GM18508 (cell line): ENCODE measurements around the gene VOPP1.
"Not testable (repeated sequence)": the region's sequence is repeated elsewhere in the genome, so short reads cannot be mapped to it uniquely, and the experiment has no call there.

ENCODE experiments used
- ATAC-seq: cut with Tn5 transposase; IDR thresholded peaks from one replicate; pipeline ENCODE4 v1.9.1; 2021; ENCODE audit warnings: moderate number of reproducible peaks; ENCODE audit not compliant: insufficient read depth, unreplicated experiment

The VOPP1 gene, protein sequence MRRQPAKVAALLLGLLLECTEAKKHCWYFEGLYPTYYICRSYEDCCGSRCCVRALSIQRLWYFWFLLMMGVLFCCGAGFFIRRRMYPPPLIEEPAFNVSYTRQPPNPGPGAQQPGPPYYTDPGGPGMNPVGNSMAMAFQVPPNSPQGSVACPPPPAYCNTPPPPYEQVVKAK

DNA sequence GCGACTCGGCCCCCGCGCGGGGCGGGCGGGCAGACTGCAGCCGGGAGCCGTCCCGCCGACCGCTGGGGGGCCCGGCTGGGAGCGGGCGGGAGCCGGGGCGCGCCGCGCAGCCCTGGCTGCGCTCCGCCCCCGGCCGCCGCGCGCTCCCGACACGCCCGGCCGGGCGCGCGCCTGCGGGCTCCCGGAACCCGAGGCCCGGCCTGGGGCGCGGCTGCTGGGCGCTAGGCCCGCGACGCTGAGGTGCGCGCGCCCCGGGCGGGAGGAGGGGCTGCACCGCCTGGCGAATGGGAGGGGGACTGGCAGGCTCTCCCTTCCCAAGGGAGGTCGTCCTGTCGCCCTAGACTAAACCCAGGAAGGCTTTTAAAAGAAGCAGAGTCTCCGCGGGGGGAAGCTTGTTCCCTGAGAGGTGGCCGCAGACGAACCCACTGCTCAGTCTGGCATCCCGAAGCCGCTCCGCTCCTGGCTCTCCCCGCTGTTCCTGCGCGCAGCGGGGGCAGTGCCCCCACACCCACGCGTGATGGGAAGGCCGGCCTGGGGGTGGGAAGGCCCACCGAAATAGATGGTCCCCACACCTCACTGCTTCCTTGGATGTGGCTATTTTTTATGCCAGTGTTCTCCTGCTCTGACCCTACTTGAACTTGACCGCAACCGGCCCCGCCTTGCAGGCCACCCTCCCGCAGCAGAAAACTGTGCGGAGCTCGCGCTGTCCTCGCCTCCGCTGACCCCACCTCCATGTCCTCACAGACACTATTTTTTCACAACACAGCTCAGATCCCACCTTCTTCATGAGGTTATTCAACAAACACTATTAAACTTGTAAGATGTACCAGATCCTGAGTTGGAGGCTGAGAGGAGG is at the start of gene VOPP1:
TSS of gene VOPP1 (minus strand) at position 125 of the 856 bp plus-strand sequence. CDS start 178 bp downstream, outside the sequence.
- ATAC-seq: no peak

DNA sequence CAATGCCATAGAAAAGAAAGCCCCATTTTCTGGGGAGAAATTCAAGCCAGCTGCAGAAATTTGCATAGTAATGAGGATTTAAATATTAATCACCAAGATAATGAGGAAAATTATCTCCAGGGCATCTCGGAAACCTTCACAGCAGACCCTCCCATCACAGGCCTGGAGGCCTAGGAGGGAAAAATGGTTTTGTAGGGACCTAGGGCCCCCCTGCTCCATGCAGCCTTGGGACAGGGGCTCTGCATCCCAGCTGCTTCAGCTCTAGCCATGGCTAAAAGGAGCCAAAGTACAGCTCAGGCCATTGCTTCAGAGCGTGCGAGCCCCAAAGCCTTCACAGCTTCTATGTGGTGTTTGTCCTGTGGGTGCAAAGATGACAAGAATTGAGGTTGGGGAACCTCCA is 46.6 kb upstream of the VOPP1 start:
- no peak for ATAC-seq

DNA sequence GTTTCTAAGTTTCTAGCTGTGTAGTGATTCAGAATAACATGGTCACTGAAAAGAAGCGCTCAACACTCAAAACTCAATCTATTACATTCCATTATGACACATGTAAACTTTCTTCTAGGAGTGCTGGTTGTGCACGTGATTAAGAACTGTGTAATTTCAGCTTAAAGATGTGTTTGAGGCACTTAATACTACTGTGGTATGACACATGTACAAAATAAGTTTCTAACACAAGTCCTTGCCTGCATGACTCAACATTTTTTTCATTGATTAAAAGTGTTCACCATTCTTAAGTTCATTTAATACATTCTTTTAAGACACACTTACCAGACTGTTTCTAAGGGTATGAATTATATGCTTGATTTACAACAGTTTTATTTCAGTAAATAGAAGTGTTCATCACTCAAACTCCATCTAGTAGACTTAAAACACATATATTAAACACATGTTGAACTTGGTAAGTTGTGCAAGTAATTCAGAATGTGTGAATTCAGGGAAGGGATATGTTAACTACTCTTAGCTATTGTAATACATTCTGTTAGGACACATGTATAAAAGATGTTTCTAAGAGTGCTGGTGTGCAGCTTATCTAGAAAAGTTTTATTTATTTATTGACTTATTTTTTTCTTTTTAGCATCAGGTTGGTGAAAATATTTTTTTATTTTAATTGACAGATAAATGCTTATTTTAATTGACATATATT is 42.2 kb upstream of the VOPP1 start:
- not testable (repeated sequence) for ATAC-seq

DNA sequence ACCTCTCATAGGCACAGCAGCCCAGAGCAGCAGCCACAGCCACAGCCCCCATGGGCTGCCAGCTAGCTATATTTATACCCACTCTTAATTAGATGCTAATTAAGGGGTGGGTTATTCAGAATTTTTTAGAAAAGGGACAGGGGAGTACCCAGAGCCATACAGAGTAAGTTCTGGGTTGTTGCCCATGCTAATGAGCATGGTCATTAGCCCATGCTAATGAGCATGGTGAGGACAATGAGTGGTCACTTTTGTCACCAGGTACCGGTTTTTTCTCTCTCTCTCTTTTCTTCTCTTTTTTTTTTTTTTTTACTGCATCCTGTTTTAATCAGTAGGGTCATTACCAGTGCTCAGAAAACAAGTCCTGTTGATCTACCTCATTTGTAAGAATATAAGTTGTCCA is 37.4 kb upstream of the VOPP1 start:
- not testable (repeated sequence) for ATAC-seq

DNA sequence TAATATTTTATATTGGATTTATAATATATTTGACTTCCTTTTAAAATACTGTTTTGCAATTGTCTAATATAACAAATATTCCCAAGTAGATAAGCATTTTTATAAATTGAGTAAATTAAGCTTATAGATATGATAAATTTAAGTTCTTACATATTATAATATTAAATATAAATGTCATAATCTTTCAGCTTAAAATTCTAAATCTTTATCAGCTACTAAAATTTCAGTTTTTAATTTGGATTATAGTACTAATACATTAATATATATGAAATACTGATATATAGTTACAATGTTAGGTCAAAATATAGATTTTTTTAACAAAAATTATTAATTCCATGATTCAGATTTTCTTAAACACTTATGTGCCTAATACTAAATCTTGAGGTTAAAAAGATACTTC is 33.4 kb upstream of the VOPP1 start:
- not testable (repeated sequence) for ATAC-seq

DNA sequence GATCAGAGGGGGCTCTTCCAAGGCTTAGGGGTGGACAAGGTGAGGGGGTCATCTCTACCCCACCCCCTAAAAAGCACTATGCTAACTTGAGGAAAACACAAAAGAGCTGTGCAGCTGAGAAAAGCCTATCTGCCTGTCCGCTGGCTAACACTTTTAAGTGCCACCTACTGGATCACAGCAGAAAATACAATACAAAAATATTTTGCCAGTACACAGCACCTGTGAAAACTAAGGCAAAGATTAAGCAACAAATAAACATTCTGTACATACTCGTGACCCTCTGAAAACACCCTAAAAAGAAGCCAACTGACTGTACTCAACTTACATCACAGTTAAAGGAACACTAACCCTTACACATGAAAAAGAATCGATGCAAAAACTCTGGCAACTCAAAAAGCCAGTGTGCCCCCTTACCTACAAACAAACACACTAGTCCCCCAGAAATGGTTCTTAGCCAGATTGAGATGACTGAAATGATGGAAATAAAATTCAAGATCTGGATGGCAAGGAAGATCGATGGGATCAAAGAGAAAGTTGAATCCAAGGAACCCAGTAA is 25.7 kb upstream of the VOPP1 start:
- ATAC-seq: not testable (repeated sequence)

DNA sequence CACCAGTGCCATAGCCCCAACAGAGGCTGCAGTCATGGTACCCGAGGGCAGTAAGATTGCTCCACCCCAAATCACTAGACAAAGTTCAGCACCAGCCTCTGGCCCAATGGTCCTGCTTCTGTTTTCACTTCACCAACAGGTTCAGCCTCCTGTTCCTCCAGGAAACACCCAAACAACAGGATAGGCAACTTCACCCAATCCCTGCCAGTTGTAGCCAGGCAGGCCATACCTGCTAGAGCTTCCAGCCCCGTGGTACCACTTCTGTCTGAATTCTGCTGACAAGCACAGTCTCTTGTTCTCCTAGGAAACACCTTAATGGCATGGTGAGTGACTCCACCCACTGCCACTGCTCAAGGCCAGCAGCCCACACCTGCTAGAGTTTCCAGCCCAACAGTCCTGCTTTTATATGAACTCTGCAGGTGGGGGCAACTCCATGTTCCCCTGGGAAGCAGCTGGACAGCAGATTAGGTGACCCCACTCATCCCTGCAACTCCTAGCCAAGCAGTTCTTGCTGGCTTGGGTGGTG is 25.0 kb upstream of the VOPP1 start:
- not testable (repeated sequence) for ATAC-seq

DNA sequence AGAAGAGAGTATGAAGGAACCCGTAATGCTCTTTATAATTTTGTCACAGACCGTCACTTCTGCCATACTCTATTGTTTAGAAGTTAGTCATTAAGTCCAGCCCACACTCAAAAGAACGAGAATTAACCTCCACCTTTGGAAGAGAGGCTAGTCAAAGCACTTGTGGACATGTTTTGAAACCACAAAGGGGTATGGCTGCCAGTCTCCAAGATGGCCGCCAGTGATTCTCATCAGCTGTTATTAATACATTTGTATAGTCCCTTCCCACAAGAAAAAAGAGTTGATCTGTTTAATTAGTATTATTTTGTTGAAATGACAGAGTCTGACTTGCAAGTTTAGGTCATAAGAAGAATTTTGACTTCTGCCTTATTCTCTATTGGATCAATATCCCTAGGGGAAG is 23.2 kb upstream of the VOPP1 start:
- no peak for ATAC-seq

DNA sequence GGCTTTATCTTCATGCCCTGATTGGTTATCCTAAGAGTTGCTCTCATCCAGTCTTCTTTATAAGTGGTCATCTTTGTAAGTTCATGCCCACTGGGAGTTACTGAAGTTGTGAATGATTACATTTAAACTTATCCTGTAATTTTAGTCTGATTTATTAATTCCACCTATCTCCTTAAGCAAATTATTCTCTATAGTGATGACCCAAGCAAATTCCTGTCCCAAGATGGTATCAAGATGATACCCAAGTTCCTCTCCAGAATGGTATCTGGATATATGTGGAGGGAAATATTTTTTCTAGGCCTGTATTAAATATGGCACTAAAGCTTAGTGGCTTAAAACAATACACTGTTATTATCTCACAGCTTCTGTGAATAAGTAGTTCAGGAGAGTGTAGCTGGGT is 22.6 kb upstream of the VOPP1 start:
- ATAC-seq: no peak

DNA sequence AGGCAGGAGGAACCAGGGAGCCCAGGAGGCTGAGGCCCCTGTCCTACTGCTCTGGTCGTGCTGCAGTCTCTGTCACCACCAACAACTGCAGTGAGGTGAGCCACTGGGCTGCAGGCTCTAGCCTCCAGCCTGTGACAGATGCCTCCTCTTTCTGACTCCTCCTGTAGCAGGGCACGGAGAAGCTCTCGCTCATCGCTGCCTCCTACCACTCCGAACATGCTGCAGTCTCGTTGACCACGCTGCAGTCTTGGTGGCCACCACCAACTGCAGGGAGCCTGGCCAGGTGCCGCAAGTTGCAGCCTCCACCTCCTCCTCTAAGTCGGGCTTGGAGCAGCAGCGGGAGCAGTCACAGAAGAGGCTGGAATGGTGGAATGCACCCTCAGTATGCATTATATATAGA is 22.1 kb upstream of the VOPP1 start:
- ATAC-seq: no peak

DNA sequence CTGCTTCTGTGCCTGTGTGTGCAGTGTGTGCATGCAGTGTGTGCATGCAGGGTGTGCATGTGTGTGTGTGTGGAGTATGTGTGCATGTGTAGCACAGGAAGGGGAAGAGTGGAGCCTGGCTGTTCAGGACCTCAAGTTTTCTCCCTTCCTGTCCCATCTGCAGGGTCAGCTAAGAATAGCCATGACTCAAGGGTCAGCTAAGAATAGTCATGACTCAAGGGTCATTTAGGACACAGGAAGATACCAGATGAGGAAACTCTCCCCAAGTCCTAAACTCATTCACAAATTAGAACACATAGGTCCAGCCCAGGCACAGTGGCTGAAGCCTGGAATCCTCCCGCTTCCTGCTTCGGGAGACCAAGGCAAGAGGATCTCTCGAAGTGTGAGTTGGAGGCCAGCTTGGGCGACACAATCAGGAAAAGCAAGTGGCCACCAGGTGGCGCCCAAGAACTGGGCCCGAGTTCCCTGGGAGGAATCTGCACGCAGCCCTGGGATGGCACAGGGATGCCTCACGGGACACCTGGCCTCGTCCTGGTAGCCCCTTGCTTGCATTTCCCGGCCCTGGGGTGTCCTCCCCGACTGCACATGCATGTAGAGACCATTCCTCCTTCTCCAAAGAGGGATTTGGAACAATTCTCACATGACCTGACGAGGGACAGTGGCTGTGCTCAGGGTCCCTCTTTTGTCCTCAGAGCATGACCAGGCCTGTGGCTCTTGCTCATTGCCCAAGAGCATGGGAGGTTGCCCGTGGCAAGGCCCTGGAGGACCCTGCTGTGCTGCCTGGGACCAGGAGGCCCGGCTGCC is 21.4 kb upstream of the VOPP1 start:
- peak; percentile 42 for ATAC-seq

DNA sequence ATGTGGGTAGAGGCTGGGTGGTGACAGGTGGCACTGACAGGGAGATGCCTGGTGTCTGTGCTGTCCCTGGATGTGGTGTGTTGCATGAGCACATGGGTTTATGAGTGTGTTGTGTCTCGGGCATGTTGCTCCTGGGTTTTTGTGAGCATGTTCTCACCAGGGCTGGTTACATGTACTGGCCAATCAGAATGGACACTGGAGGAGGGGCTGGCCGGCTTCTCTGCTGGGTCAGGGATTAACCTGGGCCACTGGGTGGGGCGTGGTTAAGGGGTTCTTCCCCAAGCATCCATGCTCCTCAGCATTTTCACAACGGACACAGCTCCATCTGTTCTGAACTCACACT is 20.8 kb upstream of the VOPP1 start:
- ATAC-seq: no peak

DNA sequence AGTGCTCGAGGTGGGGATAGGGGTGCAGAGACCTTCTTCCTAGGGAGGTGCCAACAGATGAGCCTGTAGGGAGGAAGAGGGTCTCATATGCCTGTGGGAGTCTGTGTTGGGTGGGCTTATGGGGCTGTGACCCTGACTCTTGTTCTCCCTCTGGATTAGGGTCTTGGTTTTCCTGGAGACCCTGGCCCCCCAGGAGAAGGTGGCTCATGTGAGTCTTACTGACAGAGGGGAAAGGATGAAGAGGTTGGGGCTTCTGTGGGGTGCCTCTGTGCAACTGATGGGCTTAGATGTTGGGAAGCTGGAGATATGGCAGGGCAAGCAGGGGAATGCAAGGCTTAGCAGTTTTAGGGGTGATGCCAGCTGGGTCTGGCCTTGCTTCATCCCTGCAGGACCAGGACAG is 20.2 kb upstream of the VOPP1 start:
- no peak for ATAC-seq

DNA sequence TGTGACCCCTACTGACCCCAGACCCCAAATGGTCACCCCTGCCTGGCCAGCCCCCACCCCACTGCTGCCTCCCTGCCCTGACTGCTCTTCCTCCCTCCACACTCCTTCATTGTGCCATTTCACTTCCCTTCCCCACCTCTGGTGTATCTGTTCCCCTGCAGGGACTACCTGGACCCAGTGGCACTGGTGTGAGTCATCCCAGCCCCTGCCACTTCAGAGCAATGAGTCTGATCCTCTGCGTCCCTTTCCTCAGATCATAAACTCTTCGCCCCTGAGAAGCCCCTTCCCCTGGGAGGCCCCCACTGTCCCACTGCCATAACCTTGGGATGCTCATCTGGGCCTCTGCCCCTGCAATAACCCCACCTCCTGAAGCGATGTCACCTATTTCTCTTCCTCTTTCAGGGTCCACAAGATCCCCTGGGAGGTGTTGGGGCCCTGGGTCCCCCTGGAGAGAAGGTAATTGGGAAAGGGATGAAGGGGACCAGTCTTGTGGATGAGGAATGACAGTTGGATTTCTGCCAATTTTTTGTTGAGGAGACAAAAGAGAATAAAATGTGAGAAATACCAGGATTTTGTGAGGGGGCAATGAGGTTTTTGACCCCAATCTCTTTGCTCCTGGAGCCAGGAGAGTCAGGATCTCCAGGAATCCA is 19.1 kb upstream of the VOPP1 start:
- no peak for ATAC-seq

DNA sequence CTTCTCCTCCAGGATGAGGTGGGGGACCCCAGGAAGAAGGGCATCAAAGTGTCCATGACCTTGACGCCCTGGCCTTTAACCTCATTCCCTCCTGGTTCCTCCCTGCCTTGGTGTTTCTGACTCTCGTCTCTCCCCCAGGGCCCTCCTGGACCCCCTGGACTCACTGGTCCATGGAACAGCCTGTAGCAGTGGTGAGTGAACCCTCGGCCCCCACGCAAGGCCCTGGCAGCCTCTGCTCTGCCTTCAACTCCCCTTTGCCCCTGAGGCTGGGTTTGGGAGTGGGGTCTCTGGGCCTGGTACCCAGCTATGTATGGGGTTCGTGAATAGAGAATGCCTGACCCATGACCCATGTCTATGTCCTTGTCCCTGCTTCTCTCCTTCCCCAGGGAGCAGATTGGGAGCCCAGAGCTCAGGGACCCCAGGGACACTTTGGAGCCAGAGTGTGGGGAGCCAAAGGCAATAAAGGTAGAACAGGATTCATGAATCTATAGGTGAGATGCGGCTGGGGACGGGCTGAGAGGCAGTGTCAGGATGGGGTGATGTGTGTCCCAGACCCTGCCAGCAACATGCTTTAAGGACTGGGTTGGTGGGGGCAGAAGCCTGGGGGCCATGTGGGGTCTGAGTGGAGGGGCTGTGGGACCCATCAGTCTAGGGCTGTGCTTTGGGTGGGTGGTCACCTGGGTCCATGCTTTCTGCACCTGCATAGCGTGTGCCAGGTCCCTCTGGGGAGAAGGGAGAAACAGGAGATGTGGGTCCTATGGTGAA is 18.4 kb upstream of the VOPP1 start:
- no peak for ATAC-seq

DNA sequence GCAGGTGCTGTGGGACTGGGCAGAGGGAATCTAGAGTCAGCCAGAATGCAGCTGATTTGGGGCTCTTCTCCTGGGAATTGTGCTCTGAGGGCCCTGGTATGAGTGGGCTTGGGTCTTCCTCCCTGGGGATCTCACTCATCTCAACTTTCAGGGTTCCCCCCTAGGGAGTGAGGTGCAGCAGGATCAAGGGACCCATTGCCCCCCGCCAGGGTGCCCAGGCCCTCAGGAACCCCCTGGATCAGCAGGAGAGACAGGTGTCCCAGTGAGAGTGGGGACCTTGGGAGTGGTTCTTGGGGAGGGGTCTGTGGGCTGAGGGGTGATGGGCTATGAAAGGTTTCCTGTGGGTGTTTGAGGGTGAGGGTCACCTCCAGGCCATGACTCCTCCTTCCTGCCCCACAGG is 17.6 kb upstream of the VOPP1 start:
- no peak for ATAC-seq

DNA sequence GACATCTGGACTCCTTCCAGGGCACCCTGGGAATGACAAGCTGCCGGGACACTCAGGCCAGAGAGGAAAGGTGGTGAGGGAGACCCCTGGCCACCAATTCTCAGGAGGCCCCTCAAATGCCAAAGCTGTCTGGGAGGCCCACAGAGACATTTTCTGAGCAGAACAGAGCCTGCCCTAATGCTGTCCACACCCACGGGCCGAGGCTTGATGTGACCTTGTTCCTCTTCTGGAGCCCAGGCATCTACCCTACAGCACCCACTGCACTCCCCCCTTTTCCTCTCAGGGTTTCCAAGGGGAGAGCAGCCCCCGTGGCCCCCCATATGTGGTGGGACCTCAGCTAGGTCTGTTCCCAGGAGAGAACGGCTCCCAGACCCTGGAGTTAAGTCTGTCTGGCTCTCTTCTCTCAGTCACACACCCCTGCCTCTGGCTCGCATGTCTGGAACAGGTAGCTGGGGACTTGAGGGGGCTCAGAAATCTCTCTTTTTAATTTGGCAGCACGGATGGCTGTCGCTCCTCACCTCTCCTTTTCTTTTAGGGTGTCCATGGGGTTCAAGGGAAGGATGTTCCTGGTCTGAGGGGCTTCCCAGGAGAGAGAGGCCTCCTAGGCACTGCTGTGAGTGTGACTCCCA is 16.8 kb upstream of the VOPP1 start:
- ATAC-seq: no peak

DNA sequence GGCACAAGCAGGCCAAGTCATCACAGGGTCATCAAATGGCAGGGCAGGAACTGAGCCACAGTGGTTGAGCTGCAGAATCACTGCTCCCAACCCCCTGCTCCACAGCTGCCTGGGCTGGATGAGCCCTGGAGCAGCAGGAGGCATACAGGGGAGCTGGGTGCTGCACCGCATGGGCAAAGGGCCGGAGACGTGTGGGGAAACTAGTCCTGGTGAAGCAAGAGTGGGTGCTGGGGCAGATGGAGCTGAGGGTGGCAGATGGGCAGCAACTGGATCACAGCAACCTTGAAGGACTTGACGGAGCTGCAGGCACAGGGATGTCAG is 16.0 kb upstream of the VOPP1 start:
- no peak for ATAC-seq
